Measurements from ENCODE around the gene POLR3G. TPM values are rescaled to one million over a fixed set of nuclear protein-coding genes. Genes with fewer than 3 reads are reported as not detected.

POLR3G gene
- total RNA-seq, 1 donor from 2014 or later, result 3.2 TPM

- H3K4me1 Mint-ChIP-seq (ENCODE audit: low read depth), result no peaks in the 10 kb centered on the region
- H3K27ac Mint-ChIP-seq, result no peak overlapping the region
- peaks cover under 1% of the 10 kb centered on the region for H3K27me3 Mint-ChIP-seq
- H3K4me3 Mint-ChIP-seq (ENCODE audit: low read depth), result no peak overlapping the region
- DNase-seq (ENCODE audit: low spot score, unreplicated experiment), result no peak
- H3K9me3 Mint-ChIP-seq (ENCODE audit: low read depth), result no peaks in the 10 kb centered on the region
- TF ChIP-seq CTCF (IDR thresholded peaks at IDR 0.05; ENCODE audit: unreplicated experiment), result no peak
- no peaks in the 10 kb centered on the region for H3K36me3 Mint-ChIP-seq (ENCODE audit: insufficient read depth)
Measured at GRCh38 chr5:90483206-90483605, 8.5 kb downstream of the POLR3G start.

GRCh38 chr5:90484540-90484939 lies 9.9 kb downstream of the POLR3G start:
- H3K4me3 Mint-ChIP-seq (ENCODE audit: low read depth), result no peak overlapping the region
- H3K27ac Mint-ChIP-seq, result no peak overlapping the region
- H3K36me3 Mint-ChIP-seq (ENCODE audit: insufficient read depth), result no peaks in the 10 kb centered on the region
- TF ChIP-seq CTCF (IDR thresholded peaks at IDR 0.05; ENCODE audit: unreplicated experiment), result no peak
- H3K27me3 Mint-ChIP-seq, result no peaks in the 10 kb centered on the region
- no peaks in the 10 kb centered on the region for H3K4me1 Mint-ChIP-seq (ENCODE audit: low read depth)
- H3K9me3 Mint-ChIP-seq (ENCODE audit: low read depth), result no peaks in the 10 kb centered on the region
- no peak for DNase-seq (ENCODE audit: low spot score, unreplicated experiment)

- Mint-ChIP-seq H3K9me3 (ENCODE audit: low read depth) (no peaks in the 10 kb centered on the region), H3K4me3 (ENCODE audit: low read depth) (no peak overlapping the region), H3K27ac (no peak overlapping the region), H3K36me3 (ENCODE audit: insufficient read depth) (peaks cover 1% of the 10 kb centered on the region), H3K27me3 (no peaks in the 10 kb centered on the region), H3K4me1 (ENCODE audit: low read depth) (no peaks in the 10 kb centered on the region)
- TF ChIP-seq CTCF (IDR thresholded peaks at IDR 0.05; ENCODE audit: unreplicated experiment), result no peak
- DNase-seq (ENCODE audit: low spot score, unreplicated experiment), result no peak
Measured at GRCh38 chr5:90488791-90489190, 14.1 kb downstream of the POLR3G start.

GRCh38 chr5:90494043-90494442 lies 19.4 kb downstream of the POLR3G start:
- peaks cover 1% of the 10 kb centered on the region for H3K36me3 Mint-ChIP-seq (ENCODE audit: insufficient read depth)
- no peaks in the 10 kb centered on the region for H3K4me1 Mint-ChIP-seq (ENCODE audit: low read depth)
- TF ChIP-seq CTCF (IDR thresholded peaks at IDR 0.05; ENCODE audit: unreplicated experiment), result no peak

DNA sequence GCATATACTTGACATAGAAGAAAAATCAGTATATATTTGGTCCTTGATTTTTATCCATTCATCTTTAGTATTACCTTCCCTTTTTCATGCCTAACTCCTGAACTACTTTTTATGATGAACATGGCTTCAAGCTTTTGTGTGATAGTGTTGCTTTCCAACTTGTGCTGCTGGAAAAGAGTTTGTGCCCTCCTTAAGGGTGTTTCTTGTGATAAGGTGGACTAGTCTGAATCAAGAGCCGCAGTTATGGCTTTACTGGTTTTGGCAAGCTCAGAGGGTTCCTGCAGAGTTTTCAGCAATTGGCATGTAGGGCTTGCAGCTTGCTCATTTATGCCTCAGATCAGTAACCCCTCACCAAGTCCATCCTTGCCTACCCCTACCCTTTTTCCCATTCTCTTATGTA lies 20.5 kb downstream of the POLR3G start:
- Mint-ChIP-seq H3K4me3 (ENCODE audit: low read depth) (no peak overlapping the region), H3K27me3 (no peaks in the 10 kb centered on the region), H3K36me3 (ENCODE audit: insufficient read depth) (peaks cover 1% of the 10 kb centered on the region), H3K9me3 (ENCODE audit: low read depth) (peaks cover 3% of the 10 kb centered on the region), H3K4me1 (ENCODE audit: low read depth) (no peaks in the 10 kb centered on the region), H3K27ac (no peak overlapping the region)
- no peak for TF ChIP-seq CTCF (IDR thresholded peaks at IDR 0.05; ENCODE audit: unreplicated experiment)
- no peak for DNase-seq (ENCODE audit: low spot score, unreplicated experiment)

More at GRCh38 chr5:90494043-90494442, 19.4 kb downstream of the POLR3G start:
- H3K27me3 Mint-ChIP-seq, result no peaks in the 10 kb centered on the region
- H3K9me3 Mint-ChIP-seq (ENCODE audit: low read depth), result peaks cover 3% of the 10 kb centered on the region
- no peak overlapping the region for H3K27ac Mint-ChIP-seq
- H3K4me3 Mint-ChIP-seq (ENCODE audit: low read depth), result no peak overlapping the region
- DNase-seq (ENCODE audit: low spot score, unreplicated experiment), result no peak
